NCI-H2107 (cell line): ENCODE measurements around the gene CPN1.

Source experiments
- DNase-seq: peaks from one replicate; lab custom pipeline; 2025; lab: John Stamatoyannopoulos, UW

Gene CPN1

GRCh38 chr10:99995713-99996112 lies 86.0 kb downstream of the CPN1 start:
- DNase-seq, result no peak

- no peak for DNase-seq
Measured at GRCh38 chr10:99995269-99995668, 86.4 kb downstream of the CPN1 start.

DNA sequence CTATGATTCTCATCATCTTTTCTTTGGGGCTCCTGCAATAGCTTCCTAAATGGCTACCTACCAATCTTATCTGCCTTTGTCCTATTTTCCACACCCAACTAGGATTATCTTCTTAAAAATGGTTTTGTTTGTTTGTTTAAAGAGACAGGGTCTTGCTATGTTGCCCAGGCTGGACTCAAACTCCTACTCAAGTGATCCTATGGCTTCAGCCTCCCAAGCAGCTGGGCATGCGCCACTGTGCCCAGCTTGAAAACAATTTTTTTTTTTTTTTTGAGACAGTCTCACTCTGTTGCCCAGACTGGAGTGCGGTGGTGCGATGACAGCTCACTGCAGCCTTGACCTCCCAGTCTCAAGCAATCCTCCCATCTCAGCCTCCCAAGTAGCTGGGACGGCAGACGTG lies 86.9 kb downstream of the CPN1 start:
- DNase-seq, result no peak

DNA sequence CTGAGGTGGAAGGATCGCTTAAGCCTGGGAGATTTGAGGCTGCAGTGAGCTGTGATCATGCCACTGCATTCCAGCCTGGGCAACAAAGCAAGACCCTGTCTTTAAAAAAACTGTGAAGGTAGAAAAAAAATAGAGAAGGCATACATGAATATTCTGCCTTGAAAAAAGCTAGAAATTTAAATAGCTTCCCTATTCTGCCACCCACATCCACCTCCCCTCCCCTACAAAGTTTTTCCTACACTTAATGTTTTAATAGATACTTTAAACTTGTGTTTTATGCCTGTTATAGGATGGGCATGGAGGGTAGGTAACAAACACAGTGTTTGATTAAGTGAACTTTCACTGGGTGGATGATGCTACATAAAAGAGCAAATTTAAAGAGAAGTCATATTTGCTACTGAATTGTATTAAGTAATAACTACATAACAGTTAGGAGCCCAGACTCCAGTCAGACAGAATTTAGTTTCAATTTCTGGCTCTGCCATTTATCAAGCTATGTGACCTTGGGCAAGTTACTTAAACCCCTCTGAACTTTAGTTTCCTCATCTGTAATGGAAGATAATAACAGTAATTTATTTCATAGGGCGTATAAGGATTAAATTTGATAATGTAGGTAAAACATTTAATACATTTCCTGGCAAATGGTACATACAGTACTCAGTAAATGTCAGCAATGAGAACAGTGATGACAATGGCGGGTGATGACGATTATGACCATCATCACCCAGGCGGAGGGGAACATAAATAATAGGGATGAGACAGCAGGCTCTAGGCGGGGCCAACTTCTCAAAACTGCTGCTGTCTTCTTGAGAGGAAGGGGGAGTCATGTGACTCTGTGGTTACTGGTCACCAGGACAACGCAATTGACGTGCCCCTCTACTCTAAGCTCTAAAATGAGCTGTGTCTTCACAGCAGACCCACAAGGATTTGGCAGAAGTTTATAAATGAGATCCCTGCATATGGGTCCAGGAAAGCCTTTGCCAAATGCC lies 87.7 kb downstream of the CPN1 start:
- no peak for DNase-seq
